Vagina (tissue), 2 donors: ENCODE data around the gene NDUFAF8. TPM values are rescaled to one million over a fixed set of nuclear protein-coding genes. Genes with fewer than 3 reads are reported as not detected.

Experiments
- DNase-seq, 2 donors: peaks; one replicate each; pipeline ENCODE4 v3.0.0-alpha.2; 2017; ENCODE audit errors: extremely low spot score in 2 of 2
- H3K27ac ChIP-seq: fragments of 200-600 bp; sonication (generic); one replicate; pipeline ENCODE4 v1.5.1; 2019
- H3K27me3 ChIP-seq: fragments of 200-600 bp; sonication (generic); one replicate; pipeline ENCODE4 v1.5.1; 2019
- H3K36me3 ChIP-seq, 2 donors: fragments of 200-600 bp; sonication (generic); one replicate each; pipeline ENCODE4 v1.5.1; 2017 to 2019
- H3K4me1 ChIP-seq: fragments of 200-600 bp; sonication (generic); one replicate; pipeline ENCODE4 v1.5.1; 2019
- H3K4me3 ChIP-seq, 2 donors: fragments of 200-600 bp; sonication (generic); 1 replicate in 1 of 2; 2 replicates in 1 of 2; pipeline ENCODE4 v1.5.1; 2016 to 2019
- H3K9me3 ChIP-seq: fragments of 200-600 bp; sonication (generic); one replicate; pipeline ENCODE4 v1.5.1; 2019
- CTCF ChIP-seq, 3 experiments: fragments of 450-650 bp in 2 of 3; fragments of 200-600 bp in 1 of 3; sonication (generic) in 1 of 3; IDR thresholded peaks; one replicate each; pipeline ENCODE4 v1.5.1; 2017 to 2019; ENCODE audit warnings: antibody characterized with exemption in 3 of 3, mild to moderate bottlenecking in 2 of 3, moderate library complexity in 2 of 3
- POLR2A ChIP-seq, 2 donors: fragments of 450-650 bp; IDR thresholded peaks; one replicate each; pipeline ENCODE4 v1.6.1; 2017; ENCODE audit warnings: antibody characterized with exemption in 2 of 2, mild to moderate bottlenecking in 2 of 2, moderate library complexity in 2 of 2
- POLR2AphosphoS5 ChIP-seq, 2 donors: sonication (generic); formaldehyde crosslinking; IDR thresholded peaks; one replicate each; pipeline ENCODE4 v1.9.0; 2017; ENCODE audit warnings: antibody characterized with exemption in 2 of 2, mild to moderate bottlenecking in 2 of 2, low read depth in 1 of 2; ENCODE audit not compliant: insufficient read depth in 1 of 2
- intact Hi-C: fragments of 100-400 bp; cut with DNase I; formaldehyde crosslinking; loops from one replicate; pipeline ENCODE4 v1.15.1; 2023
- total RNA-seq: library from RNA; depleted of rRNA; stranded (reverse); fragments of >200 nt; gene quantifications from one replicate; pipeline ENCODE4 v1.2.3, GENCODE V29; 2016

Gene NDUFAF8
- total RNA-seq, 1 donor from 2014 or later = 52.5 TPM

- H3K36me3 ChIP-seq = peaks cover 0 to 10% of the 10 kb centered on the region in 2 donors
- no peaks in the 10 kb centered on the region for H3K4me1 ChIP-seq
- no peak overlapping the region for H3K27ac ChIP-seq
- H3K4me3 ChIP-seq = no peak overlapping the region
- DNase-seq = no peak
- intact Hi-C loops = loop anchor here (10.0 kb wide), 1 partner anchor 193 kb away; no protein-coding TSS in a partner anchor
- no peaks in the 10 kb centered on the region for H3K9me3 ChIP-seq
- TF ChIP-seq CTCF (IDR thresholded peaks at IDR 0.05) = no peak
- no peak for TF ChIP-seq POLR2AphosphoS5 (IDR thresholded peaks at IDR 0.05; ENCODE audit: insufficient read depth in 1 of 2, low read depth in 1 of 2)
- TF ChIP-seq POLR2A (IDR thresholded peaks at IDR 0.05) = no peak
- no peaks in the 10 kb centered on the region for H3K27me3 ChIP-seq
Observed at GRCh38 chr17:81197409-81197795, 41.7 kb upstream of the NDUFAF8 start.

GRCh38 chr17:81197831-81198490 is 41.2 kb upstream of the NDUFAF8 start:
- no peak overlapping the region for H3K27ac ChIP-seq
- intact Hi-C loops = loop anchor here (10.0 kb wide), 1 partner anchor 193 kb away; no protein-coding TSS in a partner anchor
- H3K27me3 ChIP-seq = no peaks in the 10 kb centered on the region
- H3K36me3 ChIP-seq = peaks cover 0 to 10% of the 10 kb centered on the region in 2 donors
- TF ChIP-seq POLR2AphosphoS5 (IDR thresholded peaks at IDR 0.05; ENCODE audit: insufficient read depth in 1 of 2, low read depth in 1 of 2) (no peak), CTCF (IDR thresholded peaks at IDR 0.05) (no peak), POLR2A (IDR thresholded peaks at IDR 0.05) (no peak)
- no peak for DNase-seq
- H3K4me1 ChIP-seq = no peaks in the 10 kb centered on the region
- no peak overlapping the region for H3K4me3 ChIP-seq
- H3K9me3 ChIP-seq = no peaks in the 10 kb centered on the region

GRCh38 chr17:81198826-81199481 is 40.2 kb upstream of the NDUFAF8 start:
- intact Hi-C loops = loop anchor here (10.0 kb wide), 1 partner anchor 194 kb away; no protein-coding TSS in a partner anchor
- no peak for DNase-seq
- Histone ChIP-seq H3K4me3 (no peak overlapping the region), H3K4me1 (no peaks in the 10 kb centered on the region), H3K27ac (no peak overlapping the region), H3K9me3 (no peaks in the 10 kb centered on the region), H3K27me3 (no peaks in the 10 kb centered on the region), H3K36me3 (peaks cover 0 to 10% of the 10 kb centered on the region in 2 donors)
- TF ChIP-seq POLR2AphosphoS5 (IDR thresholded peaks at IDR 0.05; ENCODE audit: insufficient read depth in 1 of 2, low read depth in 1 of 2) (no peak), CTCF (IDR thresholded peaks at IDR 0.05) (no peak), POLR2A (IDR thresholded peaks at IDR 0.05) (no peak)

- TF ChIP-seq CTCF (IDR thresholded peaks at IDR 0.05) (no peak), POLR2AphosphoS5 (IDR thresholded peaks at IDR 0.05; ENCODE audit: insufficient read depth in 1 of 2, low read depth in 1 of 2) (no peak), POLR2A (IDR thresholded peaks at IDR 0.05) (no peak)
- no peak overlapping the region for H3K4me3 ChIP-seq
- no peaks in the 10 kb centered on the region for H3K27me3 ChIP-seq
- H3K36me3 ChIP-seq = peaks cover 0 to 10% of the 10 kb centered on the region in 2 donors
- intact Hi-C loops = loop anchor here (10.0 kb wide), 1 partner anchor 195 kb away; no protein-coding TSS in a partner anchor
- no peak for DNase-seq
- no peaks in the 10 kb centered on the region for H3K4me1 ChIP-seq
- no peaks in the 10 kb centered on the region for H3K9me3 ChIP-seq
- no peak overlapping the region for H3K27ac ChIP-seq
Observed at GRCh38 chr17:81199482-81199830, 39.7 kb upstream of the NDUFAF8 start.

- H3K4me3 ChIP-seq = no peak overlapping the region
- no peak for DNase-seq
Observed at GRCh38 chr17:81200201-81200600, 38.9 kb upstream of the NDUFAF8 start.

More at GRCh38 chr17:81200201-81200600, 38.9 kb upstream of the NDUFAF8 start:
- no peaks in the 10 kb centered on the region for H3K9me3 ChIP-seq
- no peak for TF ChIP-seq CTCF (IDR thresholded peaks at IDR 0.05)
- no peak for TF ChIP-seq POLR2AphosphoS5 (IDR thresholded peaks at IDR 0.05; ENCODE audit: insufficient read depth in 1 of 2, low read depth in 1 of 2)
- no peak for TF ChIP-seq POLR2A (IDR thresholded peaks at IDR 0.05)
- intact Hi-C loops = no loop called here
- no peaks in the 10 kb centered on the region for H3K27me3 ChIP-seq
- H3K36me3 ChIP-seq = peaks cover 0 to 10% of the 10 kb centered on the region in 2 donors
- no peaks in the 10 kb centered on the region for H3K4me1 ChIP-seq
- H3K27ac ChIP-seq = no peak overlapping the region
